ENCODE measurements around the gene SOX5. TPM values are rescaled to one million over a fixed set of nuclear protein-coding genes. Genes with fewer than 3 reads are reported as not detected.

The SOX5 gene
- total and polyA plus RNA-seq, 2 of the 8 experiments (the other 6 are each of a cell fraction or from before 2014, with no cell fraction given): 2.2 to 2.6 TPM

GRCh38 chr12:23931176-23931575, 18.3 kb downstream of the SOX5 start (continued):
- TF ChIP-seq CHD7 (IDR thresholded peaks at IDR 0.05; ENCODE audit: insufficient replicate concordance, low read length) (no peak), SAP30 (IDR thresholded peaks at IDR 0.05; ENCODE audit: insufficient read depth, insufficient replicate concordance, low read length) (no peak), SIN3A (conservative IDR thresholded peaks at IDR 0.05 in 1 of 2, IDR thresholded peaks at IDR 0.05 in 1 of 2; ENCODE audit: low read depth in 1 of 2, low read length in 2 of 2) (no peak), EZH2 (IDR thresholded peaks at IDR 0.05; ENCODE audit: low read depth, low read length, severe bottlenecking) (no peak), SP1 (IDR thresholded peaks at IDR 0.05; ENCODE audit: low read depth, low read length) (no peak)
